Subcutaneous abdominal adipose tissue (tissue), 5 donors: Measurements from ENCODE around the gene SPDYC.

Experiments
- H3K27ac ChIP-seq: one replicate; pipeline ENCODE4 v1.7.0; 2013; ENCODE audit warnings: low read depth, mild to moderate bottlenecking, inconsistent platforms, low read length, moderate library complexity
- H3K27me3 ChIP-seq, 5 donors: one replicate each; pipeline ENCODE4 v1.7.0; 2013; ENCODE audit warnings: low read length in 5 of 5, inconsistent platforms in 1 of 5; ENCODE audit not compliant: control insufficient read depth in 5 of 5, insufficient read depth in 4 of 5
- H3K36me3 ChIP-seq, 5 donors: one replicate each; pipeline ENCODE4 v1.7.0; 2013; ENCODE audit warnings: low read length in 5 of 5; ENCODE audit not compliant: control insufficient read depth in 5 of 5, insufficient read depth in 5 of 5
- H3K4me1 ChIP-seq, 5 donors: one replicate each; pipeline ENCODE4 v1.7.0; 2013; ENCODE audit warnings: low read length in 5 of 5, mild to moderate bottlenecking in 3 of 5, moderate library complexity in 1 of 5; ENCODE audit not compliant: control insufficient read depth in 5 of 5, insufficient read depth in 5 of 5
- H3K4me3 ChIP-seq, 5 donors: one replicate each; pipeline ENCODE4 v1.7.0; 2013; ENCODE audit warnings: low read length in 5 of 5, low read depth in 1 of 5
- H3K9ac ChIP-seq, 5 donors: one replicate each; pipeline ENCODE4 v1.7.0; 2013; ENCODE audit warnings: low read length in 5 of 5, mild to moderate bottlenecking in 4 of 5, moderate library complexity in 3 of 5
- H3K9me3 ChIP-seq, 5 donors: one replicate each; pipeline ENCODE4 v1.7.0; 2013; ENCODE audit warnings: low read length in 5 of 5; ENCODE audit not compliant: control insufficient read depth in 5 of 5
- donor health status: healthy.
- donor health status: healthy.
- donor health status: healthy.
- donor health status: healthy.
- donor health status: healthy.

The SPDYC gene

GRCh38 chr11:65204143-65204542 is 34.1 kb downstream of the SPDYC start:
- Histone ChIP-seq H3K4me3 (no peak overlapping the region), H3K9me3 (no peaks in the 10 kb centered on the region), H3K4me1 (no peaks in the 10 kb centered on the region), H3K27ac (no peak overlapping the region), H3K27me3 (no peaks in the 10 kb centered on the region), H3K9ac (no peak overlapping the region), H3K36me3 (peaks cover 4 to 79% (median 53%) of the 10 kb centered on the region in 5 donors)

- H3K4me3 ChIP-seq, result no peak overlapping the region
- no peaks in the 10 kb centered on the region for H3K27me3 ChIP-seq
- no peaks in the 10 kb centered on the region for H3K4me1 ChIP-seq
- no peaks in the 10 kb centered on the region for H3K9me3 ChIP-seq
- peaks cover 0 to 79% (median 56%) of the 10 kb centered on the region in 5 donors for H3K36me3 ChIP-seq
- H3K9ac ChIP-seq, result no peak overlapping the region
- no peak overlapping the region for H3K27ac ChIP-seq
Observed at GRCh38 chr11:65204646-65205601, 34.9 kb downstream of the SPDYC start.

- no peak overlapping the region for H3K9ac ChIP-seq
- H3K4me1 ChIP-seq, result no peaks in the 10 kb centered on the region
- H3K27me3 ChIP-seq, result no peaks in the 10 kb centered on the region
- no peak overlapping the region for H3K4me3 ChIP-seq
- H3K9me3 ChIP-seq, result no peaks in the 10 kb centered on the region
- no peak overlapping the region for H3K27ac ChIP-seq
- H3K36me3 ChIP-seq, result peaks cover 0 to 79% (median 58%) of the 10 kb centered on the region in 5 donors
Observed at GRCh38 chr11:65205602-65205967, 35.6 kb downstream of the SPDYC start.

- Histone ChIP-seq H3K4me3 (no peak overlapping the region), H3K9me3 (no peaks in the 10 kb centered on the region), H3K9ac (no peak overlapping the region), H3K27ac (no peak overlapping the region), H3K36me3 (peaks cover 0 to 82% (median 65%) of the 10 kb centered on the region in 5 donors), H3K4me1 (no peaks in the 10 kb centered on the region), H3K27me3 (no peaks in the 10 kb centered on the region)
Observed at GRCh38 chr11:65206441-65206841, 36.4 kb downstream of the SPDYC start.

- Histone ChIP-seq H3K27me3 (no peaks in the 10 kb centered on the region), H3K27ac (no peak overlapping the region), H3K36me3 (peaks cover 0 to 86% (median 67%) of the 10 kb centered on the region in 5 donors)
Observed at GRCh38 chr11:65206901-65207300, 36.9 kb downstream of the SPDYC start.

GRCh38 chr11:65207918-65208784 is 38.1 kb downstream of the SPDYC start:
- no peaks in the 10 kb centered on the region for H3K4me1 ChIP-seq
- no peaks in the 10 kb centered on the region for H3K27me3 ChIP-seq
- peaks cover 0 to 85% (median 67%) of the 10 kb centered on the region in 5 donors for H3K36me3 ChIP-seq

More at GRCh38 chr11:65206901-65207300, 36.9 kb downstream of the SPDYC start:
- Histone ChIP-seq H3K9ac (no peak overlapping the region), H3K4me3 (no peak overlapping the region), H3K4me1 (no peaks in the 10 kb centered on the region), H3K9me3 (no peaks in the 10 kb centered on the region)

GRCh38 chr11:65208785-65209710 is 39.0 kb downstream of the SPDYC start:
- Histone ChIP-seq H3K27me3 (no peaks in the 10 kb centered on the region), H3K9me3 (no peaks in the 10 kb centered on the region), H3K36me3 (peaks cover 0 to 80% (median 62%) of the 10 kb centered on the region in 5 donors), H3K9ac (no peak overlapping the region), H3K4me3 (no peak overlapping the region), H3K27ac (no peak overlapping the region), H3K4me1 (peaks cover 0 to 3% (median 0%) of the 10 kb centered on the region in 5 donors)

More at GRCh38 chr11:65207918-65208784, 38.1 kb downstream of the SPDYC start:
- Histone ChIP-seq H3K4me3 (no peak overlapping the region), H3K9me3 (no peaks in the 10 kb centered on the region), H3K27ac (no peak overlapping the region), H3K9ac (no peak overlapping the region)

GRCh38 chr11:65209711-65210360 is 39.8 kb downstream of the SPDYC start:
- Histone ChIP-seq H3K27ac (no peak overlapping the region), H3K9ac (no peak overlapping the region), H3K4me3 (no peak overlapping the region), H3K27me3 (no peaks in the 10 kb centered on the region), H3K9me3 (no peaks in the 10 kb centered on the region), H3K4me1 (peaks cover 0 to 3% (median 0%) of the 10 kb centered on the region in 5 donors), H3K36me3 (peaks cover 0 to 72% (median 61%) of the 10 kb centered on the region in 5 donors)

- Histone ChIP-seq H3K27ac (no peak overlapping the region), H3K4me1 (peaks cover 0 to 3% (median 0%) of the 10 kb centered on the region in 5 donors), H3K4me3 (no peak overlapping the region), H3K36me3 (peaks cover 0 to 67% (median 59%) of the 10 kb centered on the region in 5 donors), H3K27me3 (no peaks in the 10 kb centered on the region), H3K9me3 (no peaks in the 10 kb centered on the region), H3K9ac (no peak overlapping the region)
Observed at GRCh38 chr11:65210361-65210731, 40.3 kb downstream of the SPDYC start.
